IPS-18a (cell line): ENCODE data around the gene ALKBH8.
A peak's percentile ranks its signal among the peaks of the same experiment; 100 is the strongest.

ENCODE experiments used
- H3K27ac ChIP-seq: one replicate; pipeline ENCODE4 v1.5.1; 2013; ENCODE audit warnings: low read length
- H3K27me3 ChIP-seq: one replicate; pipeline ENCODE4 v1.6.1; 2013; ENCODE audit warnings: mild to moderate bottlenecking, low read length; ENCODE audit not compliant: control insufficient read depth, insufficient read depth
- H3K36me3 ChIP-seq: one replicate; pipeline ENCODE4 v1.6.1; 2013; ENCODE audit warnings: low read depth, low read length; ENCODE audit not compliant: control insufficient read depth
- H3K4me1 ChIP-seq: one replicate; pipeline ENCODE4 v1.6.1; 2013; ENCODE audit warnings: low read depth, low read length; ENCODE audit not compliant: control insufficient read depth
- H3K4me3 ChIP-seq: one replicate; pipeline ENCODE4 v1.5.1; 2013; ENCODE audit warnings: low read length
- H3K9ac ChIP-seq: one replicate; pipeline ENCODE4 v1.6.1; 2013; ENCODE audit warnings: mild to moderate bottlenecking, low read length, moderate library complexity
- H3K9me3 ChIP-seq: one replicate; pipeline ENCODE4 v1.6.1; 2013; ENCODE audit warnings: low read depth, low read length; ENCODE audit not compliant: control insufficient read depth

ALKBH8 gene

GRCh38 chr11:107457558-107458271 is 107.8 kb downstream of the ALKBH8 start, which contains the start of gene CWF19L2:
CWF19L2 (minus strand) TSS chr11:107457825; CDS start chr11:107457816, 9 bp downstream.
- H3K27me3 ChIP-seq, result no peaks in the 10 kb centered on the region
- peaks cover 22% of the 10 kb centered on the region for H3K36me3 ChIP-seq
- H3K27ac ChIP-seq, result peak within 1 kb of the TSS; percentile 78
- H3K9me3 ChIP-seq, result no peaks in the 10 kb centered on the region
- peak within 1 kb of the TSS; percentile 91 for H3K9ac ChIP-seq
- H3K4me3 ChIP-seq, result peak within 1 kb of the TSS; percentile 97
- H3K4me1 ChIP-seq, result peaks cover 3% of the 10 kb centered on the region

- H3K9ac ChIP-seq, result peak overlapping the region; percentile 91
- no peaks in the 10 kb centered on the region for H3K9me3 ChIP-seq
- no peaks in the 10 kb centered on the region for H3K27me3 ChIP-seq
- H3K36me3 ChIP-seq, result peaks cover 24% of the 10 kb centered on the region
- peak overlapping the region; percentile 78 for H3K27ac ChIP-seq
- H3K4me3 ChIP-seq, result peak overlapping the region; percentile 97
- peaks cover 3% of the 10 kb centered on the region for H3K4me1 ChIP-seq
These were observed 108.4 kb downstream of the ALKBH8 start for GRCh38 chr11:107457205-107457557.

GRCh38 chr11:107453594-107454286 is 111.8 kb downstream of the ALKBH8 start:
- peaks cover 3% of the 10 kb centered on the region for H3K4me1 ChIP-seq
- peaks cover 24% of the 10 kb centered on the region for H3K36me3 ChIP-seq
- no peaks in the 10 kb centered on the region for H3K27me3 ChIP-seq

More at GRCh38 chr11:107453594-107454286, 111.8 kb downstream of the ALKBH8 start:
- no peak overlapping the region for H3K9ac ChIP-seq
- H3K27ac ChIP-seq, result no peak overlapping the region
- H3K4me3 ChIP-seq, result no peak overlapping the region
- H3K9me3 ChIP-seq, result no peaks in the 10 kb centered on the region
